Endodermal cell (in vitro differentiated cells): ENCODE measurements around the gene EFEMP2. TPM values are rescaled to one million over a fixed set of nuclear protein-coding genes. Genes with fewer than 3 reads are reported as not detected.

Experiments
- DNase-seq: peaks from one replicate; pipeline ENCODE4 v3.0.0-alpha.2; 2017
- H3K27ac ChIP-seq: 2 replicates; pipeline ENCODE4 v1.5.1; 2013; ENCODE audit warnings: mild to moderate bottlenecking, low read depth, low read length, moderate library complexity
- H3K27me3 ChIP-seq: 2 replicates; pipeline ENCODE4 v1.6.1; 2013; ENCODE audit warnings: mild to moderate bottlenecking, low read length, moderate library complexity; ENCODE audit not compliant: insufficient read depth, control insufficient read depth, poor library complexity, severe bottlenecking
- H3K36me3 ChIP-seq: 2 replicates; pipeline ENCODE4 v1.7.0; 2013; ENCODE audit warnings: mild to moderate bottlenecking, low read length, moderate library complexity; ENCODE audit not compliant: control insufficient read depth, insufficient read depth
- H3K4me1 ChIP-seq: one replicate; pipeline ENCODE4 v1.7.0; 2013; ENCODE audit warnings: low read length; ENCODE audit not compliant: control insufficient read depth, insufficient read depth
- H3K4me3 ChIP-seq: 2 replicates; pipeline ENCODE4 v1.5.1; 2013; ENCODE audit warnings: mild to moderate bottlenecking, low read length, moderate library complexity
- H3K9ac ChIP-seq: 2 replicates; pipeline ENCODE4 v1.6.1; 2013; ENCODE audit warnings: mild to moderate bottlenecking, low read length, moderate library complexity; ENCODE audit not compliant: poor library complexity, severe bottlenecking; ENCODE audit errors: extremely low read depth
- H3K9me3 ChIP-seq: 2 replicates; pipeline ENCODE4 v1.6.1; 2013; ENCODE audit warnings: mild to moderate bottlenecking, low read length, moderate library complexity; ENCODE audit not compliant: control insufficient read depth
- H3K27ac Mint-ChIP-seq: 2 replicates; pipeline ENCODE4 v1.8.0; 2020; ENCODE audit warnings: mixed read lengths
- H3K27me3 Mint-ChIP-seq: 2 replicates; pipeline ENCODE4 v1.8.0; 2021; ENCODE audit warnings: mild to moderate bottlenecking, mixed read lengths; ENCODE audit not compliant: insufficient read depth
- H3K36me3 Mint-ChIP-seq: 2 replicates; pipeline ENCODE4 v1.8.0; 2020; ENCODE audit warnings: low read depth, mixed read lengths
- H3K4me1 Mint-ChIP-seq: 2 replicates; pipeline ENCODE4 v1.8.0; 2020; ENCODE audit warnings: mixed read lengths
- H3K4me3 Mint-ChIP-seq: 2 replicates; pipeline ENCODE4 v1.8.0; 2020; ENCODE audit warnings: mild to moderate bottlenecking, moderate library complexity, mixed read lengths
- H3K9me3 Mint-ChIP-seq: 2 replicates; pipeline ENCODE4 v1.8.0; 2020; ENCODE audit warnings: mild to moderate bottlenecking, mixed read lengths
- CTCF ChIP-seq: fragments of 200-600 bp; sonication (generic); conservative IDR thresholded peaks from 2 replicates; pipeline ENCODE4 v1.5.0; 2021; ENCODE audit warnings: antibody characterized with exemption, mild to moderate bottlenecking
- WGBS, 2 experiments: methylation state at CpG; one replicate each; pipeline versions ENCODE4 v1.1.5 to v1.1.7; 2013; ENCODE audit warnings: missing lambda C conversion rate in 2 of 2, mixed read lengths in 1 of 2; ENCODE audit not compliant: insufficient coverage in 1 of 2, insufficient read length in 1 of 2; 5-methylcytosine and 5-hydroxymethylcytosine counted together
- total RNA-seq, 2 donors: library from RNA; stranded (reverse); fragmentation: NEBNext Ultra II Directional in 1 of 2; extraction: Animal tissue kit (Norgen Biotek cat#: 25700) in 1 of 2; gene quantifications; 2 replicates in 1 of 2; 3 replicates in 1 of 2; pipeline ENCODE4 v1.2.1, GENCODE V29; 2021

The EFEMP2 gene
- total RNA-seq, 2 donors from 2014 or later: 84.5 to 99.6 TPM

GRCh38 chr11:65817835-65818680 lies 54.5 kb downstream of the EFEMP2 start:
- Histone ChIP-seq H3K27me3 (peaks cover 15% of the 10 kb centered on the region), H3K4me1 (no peaks in the 10 kb centered on the region), H3K4me3 (peak overlapping the region; percentile 86), H3K27ac (no peak overlapping the region), H3K36me3 (no peaks in the 10 kb centered on the region), H3K9ac (peak overlapping the region; percentile 53), H3K9me3 (no peaks in the 10 kb centered on the region)
- H3K27ac Mint-ChIP-seq: no peak overlapping the region
- H3K4me3 Mint-ChIP-seq: peak overlapping the region; percentile 55
- WGBS, 2 experiments: 11 to 29% methylated on average over 20 to 72 of the region's 74 CpGs
- peaks cover 12% of the 10 kb centered on the region for H3K27me3 Mint-ChIP-seq
- H3K4me1 Mint-ChIP-seq: peaks cover 10% of the 10 kb centered on the region
- peak; percentile 100 for TF ChIP-seq CTCF
- peak; percentile 98 for DNase-seq
- H3K9me3 Mint-ChIP-seq: no peaks in the 10 kb centered on the region
- no peaks in the 10 kb centered on the region for H3K36me3 Mint-ChIP-seq

- Mint-ChIP-seq H3K27ac (no peak overlapping the region), H3K27me3 (peaks cover 12% of the 10 kb centered on the region), H3K4me1 (peaks cover 10% of the 10 kb centered on the region), H3K9me3 (no peaks in the 10 kb centered on the region), H3K4me3 (peak overlapping the region; percentile 55), H3K36me3 (no peaks in the 10 kb centered on the region)
- no peak for DNase-seq
- WGBS, 2 experiments: 84 to 85% methylated on average over 3 to 5 of the region's 5 CpGs
- Histone ChIP-seq H3K27ac (no peak overlapping the region), H3K27me3 (peaks cover 15% of the 10 kb centered on the region), H3K9ac (peak overlapping the region; percentile 53), H3K9me3 (no peaks in the 10 kb centered on the region), H3K36me3 (no peaks in the 10 kb centered on the region), H3K4me3 (peak overlapping the region; percentile 86), H3K4me1 (no peaks in the 10 kb centered on the region)
- TF ChIP-seq CTCF: no peak
These were observed 55.2 kb downstream of the EFEMP2 start for GRCh38 chr11:65817312-65817834.

- no peak for DNase-seq
- 90 to 96% methylated on average over 2 to 3 of the region's 3 CpGs for WGBS, 2 experiments
- Histone ChIP-seq H3K4me3 (no peak overlapping the region), H3K9me3 (no peaks in the 10 kb centered on the region), H3K36me3 (no peaks in the 10 kb centered on the region), H3K27me3 (peaks cover 15% of the 10 kb centered on the region), H3K4me1 (no peaks in the 10 kb centered on the region), H3K27ac (no peak overlapping the region), H3K9ac (no peak overlapping the region)
- no peak overlapping the region for H3K27ac Mint-ChIP-seq
- no peaks in the 10 kb centered on the region for H3K36me3 Mint-ChIP-seq
- no peak for TF ChIP-seq CTCF
- no peaks in the 10 kb centered on the region for H3K9me3 Mint-ChIP-seq
- H3K4me3 Mint-ChIP-seq: peak overlapping the region; percentile 55
- H3K27me3 Mint-ChIP-seq: peaks cover 19% of the 10 kb centered on the region
- H3K4me1 Mint-ChIP-seq: peaks cover 10% of the 10 kb centered on the region
These were observed 55.9 kb downstream of the EFEMP2 start for GRCh38 chr11:65816696-65817095.

Other genes starting within 250 kb of the EFEMP2 start
- 10 to 100 TPM; 39.9 to 46.8 TPM for gene SIPA1, start 234.7 kb downstream of the EFEMP2 start, total RNA-seq
- 10 to 100 TPM; 40.2 to 41.1 TPM for gene RELA, start 209.9 kb downstream of the EFEMP2 start, total RNA-seq
- 10 to 100 TPM; 48.5 to 48.8 TPM for gene KAT5, start 160.5 kb downstream of the EFEMP2 start, total RNA-seq
- 10 to 100 TPM; 41.6 to 47.9 TPM for gene RNASEH2C, start 152.0 kb downstream of the EFEMP2 start, total RNA-seq
- 10 to 100 TPM; 17.8 to 29.9 TPM for gene AP5B1, start 91.8 kb downstream of the EFEMP2 start, total RNA-seq
- gene OVOL1, start 85.7 kb downstream of the EFEMP2 start, total RNA-seq: 1 to 10 TPM; 3.4 to 5.5 TPM
- gene SNX32, start 38.8 kb downstream of the EFEMP2 start, total RNA-seq: 1 to 10 TPM; 1.5 to 4.3 TPM
- 1,000 to 10,000 TPM; 1,218 to 1,284 TPM for gene CFL1, start 14.6 kb downstream of the EFEMP2 start, total RNA-seq
- 10 to 100 TPM; 51.0 to 64.5 TPM for gene MUS81, start 12.4 kb downstream of the EFEMP2 start, total RNA-seq
- gene CTSW, start 7.0 kb upstream of the EFEMP2 start, total RNA-seq: not detected
- 10 to 100 TPM; 81.0 to 92.0 TPM for gene FIBP, start 15.7 kb upstream of the EFEMP2 start, total RNA-seq
- gene CCDC85B, start 17.9 kb upstream of the EFEMP2 start, total RNA-seq: 10 to 100 TPM; 18.2 to 23.9 TPM
- gene FOSL1, start 27.6 kb upstream of the EFEMP2 start, total RNA-seq: 1 to 10 TPM in 1 of 2 donors, not detected in 1; 1.8 TPM
- gene C11orf68, start 46.3 kb upstream of the EFEMP2 start, total RNA-seq: 10 to 100 TPM; 26.0 to 29.1 TPM
- gene DRAP1, start 46.6 kb upstream of the EFEMP2 start, total RNA-seq: 100 to 1,000 TPM in 1 of 2 donors, 10 to 100 TPM in 1; 83.8 to 103 TPM
- 1 to 10 TPM in 1 of 2 donors, under 1 TPM in 1; 0.97 to 5.6 TPM for gene TSGA10IP, start 72.7 kb upstream of the EFEMP2 start, total RNA-seq
- gene SART1, start 88.9 kb upstream of the EFEMP2 start, total RNA-seq: 10 to 100 TPM; 50.6 to 52.0 TPM
- gene EIF1AD, start 129.4 kb upstream of the EFEMP2 start, total RNA-seq: 10 to 100 TPM; 37.4 to 40.1 TPM
- gene BANF1, start 129.7 kb upstream of the EFEMP2 start, total RNA-seq: 100 to 1,000 TPM; 348 to 409 TPM
- 1 to 10 TPM; 2.1 to 4.2 TPM for gene CST6, start 139.2 kb upstream of the EFEMP2 start, total RNA-seq
- not detected for gene CATSPER1, start 153.7 kb upstream of the EFEMP2 start, total RNA-seq
- 10 to 100 TPM in 1 of 2 donors, 1 to 10 TPM in 1; 7.4 to 11.2 TPM for gene GAL3ST3, start 176.4 kb upstream of the EFEMP2 start, total RNA-seq
- 100 to 1,000 TPM; 209 to 254 TPM for gene SF3B2, start 179.6 kb upstream of the EFEMP2 start, total RNA-seq
- gene PACS1, start 197.5 kb upstream of the EFEMP2 start, total RNA-seq: 10 to 100 TPM; 67.0 to 67.1 TPM